PC-3 (cell line): ENCODE data around the gene GABRD.

ENCODE experiments used
- CTCF ChIP-seq: fragments of 300-600 bp; sonication (generic); conservative IDR thresholded peaks from 2 replicates; pipeline ENCODE4 v1.5.1; 2017; ENCODE audit warnings: antibody characterized with exemption, low read depth, mild to moderate bottlenecking, low read length
- EZH2 ChIP-seq: fragments of 300-600 bp; sonication (generic); IDR thresholded peaks from one replicate; pipeline ENCODE4 v1.6.1; 2017; ENCODE audit warnings: antibody characterized with exemption, mild to moderate bottlenecking, low read length; ENCODE audit not compliant: unreplicated experiment
- EZH2phosphoT487 ChIP-seq: fragments of 300-600 bp; sonication (generic); IDR thresholded peaks from 2 replicates; pipeline ENCODE4 v1.6.1; 2018; ENCODE audit warnings: mild to moderate bottlenecking, antibody characterized with exemption, low read length, borderline replicate concordance

- no peak for TF ChIP-seq EZH2
- no peak for TF ChIP-seq CTCF
- TF ChIP-seq EZH2phosphoT487: no peak
Measured at GRCh38 chr1:2024887-2025286, 5.7 kb downstream of the GABRD start.
